LNCaP clone FGC (cell line): ENCODE results near the gene SRCIN1.

Experiments
- DNase-seq: peaks from one replicate; pipeline ENCODE4 v3.0.0-alpha.2; 2011; ENCODE audit warnings: low read depth
- H3K4me3 ChIP-seq: 2 replicates; pipeline ENCODE4 v1.5.1; 2011; ENCODE audit warnings: mild to moderate bottlenecking, low read depth, low read length, control low read depth
- TF ChIP-seq, protein P1 (sequence below): IDR thresholded peaks from 2 replicates; pipeline ENCODE4 v1.5.1; 2012; ENCODE audit warnings: mild to moderate bottlenecking; ENCODE audit not compliant: control insufficient read depth, insufficient read depth; ENCODE audit errors: extremely low read depth

The SRCIN1 gene

DNA sequence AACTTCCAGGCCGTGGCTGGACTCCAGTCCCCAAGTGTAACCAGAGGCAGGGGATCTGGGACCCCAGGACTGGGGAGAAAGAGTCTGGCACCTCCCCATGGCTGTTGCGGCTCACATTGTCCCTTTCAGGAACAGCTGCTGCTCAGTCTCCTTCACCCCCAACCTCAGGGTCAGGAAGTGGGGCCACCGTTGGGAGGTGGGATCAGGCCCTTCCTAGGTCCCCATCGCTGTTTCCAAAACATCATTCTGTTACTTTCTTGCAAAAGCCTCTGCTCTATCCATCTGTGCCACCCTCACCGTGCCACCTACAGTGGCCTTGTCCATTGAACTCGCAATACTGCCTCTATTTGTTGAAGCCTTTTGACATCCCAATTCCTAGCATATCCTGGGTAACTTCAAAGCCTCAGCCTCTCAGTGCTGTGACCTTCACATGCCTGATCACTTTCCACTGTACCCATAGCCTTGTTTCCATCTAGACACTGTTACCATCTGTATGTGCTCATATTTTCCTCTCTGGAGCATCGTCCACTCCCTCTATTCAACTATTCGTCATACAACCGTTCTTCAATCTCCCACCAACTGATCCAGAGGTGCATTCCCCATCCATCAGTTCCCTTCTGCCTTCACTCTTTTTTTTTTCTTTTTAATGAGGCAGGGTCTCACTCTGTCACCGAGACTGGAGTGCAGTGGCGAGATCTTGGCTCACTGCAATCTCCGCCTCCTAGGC, 15.0 kb upstream of the SRCIN1 start:
- H3K4me3 ChIP-seq, result no peak overlapping the region
- no peak for DNase-seq
- TF ChIP-seq, protein P1, sequence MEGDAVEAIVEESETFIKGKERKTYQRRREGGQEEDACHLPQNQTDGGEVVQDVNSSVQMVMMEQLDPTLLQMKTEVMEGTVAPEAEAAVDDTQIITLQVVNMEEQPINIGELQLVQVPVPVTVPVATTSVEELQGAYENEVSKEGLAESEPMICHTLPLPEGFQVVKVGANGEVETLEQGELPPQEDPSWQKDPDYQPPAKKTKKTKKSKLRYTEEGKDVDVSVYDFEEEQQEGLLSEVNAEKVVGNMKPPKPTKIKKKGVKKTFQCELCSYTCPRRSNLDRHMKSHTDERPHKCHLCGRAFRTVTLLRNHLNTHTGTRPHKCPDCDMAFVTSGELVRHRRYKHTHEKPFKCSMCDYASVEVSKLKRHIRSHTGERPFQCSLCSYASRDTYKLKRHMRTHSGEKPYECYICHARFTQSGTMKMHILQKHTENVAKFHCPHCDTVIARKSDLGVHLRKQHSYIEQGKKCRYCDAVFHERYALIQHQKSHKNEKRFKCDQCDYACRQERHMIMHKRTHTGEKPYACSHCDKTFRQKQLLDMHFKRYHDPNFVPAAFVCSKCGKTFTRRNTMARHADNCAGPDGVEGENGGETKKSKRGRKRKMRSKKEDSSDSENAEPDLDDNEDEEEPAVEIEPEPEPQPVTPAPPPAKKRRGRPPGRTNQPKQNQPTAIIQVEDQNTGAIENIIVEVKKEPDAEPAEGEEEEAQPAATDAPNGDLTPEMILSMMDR, result no peak

DNA sequence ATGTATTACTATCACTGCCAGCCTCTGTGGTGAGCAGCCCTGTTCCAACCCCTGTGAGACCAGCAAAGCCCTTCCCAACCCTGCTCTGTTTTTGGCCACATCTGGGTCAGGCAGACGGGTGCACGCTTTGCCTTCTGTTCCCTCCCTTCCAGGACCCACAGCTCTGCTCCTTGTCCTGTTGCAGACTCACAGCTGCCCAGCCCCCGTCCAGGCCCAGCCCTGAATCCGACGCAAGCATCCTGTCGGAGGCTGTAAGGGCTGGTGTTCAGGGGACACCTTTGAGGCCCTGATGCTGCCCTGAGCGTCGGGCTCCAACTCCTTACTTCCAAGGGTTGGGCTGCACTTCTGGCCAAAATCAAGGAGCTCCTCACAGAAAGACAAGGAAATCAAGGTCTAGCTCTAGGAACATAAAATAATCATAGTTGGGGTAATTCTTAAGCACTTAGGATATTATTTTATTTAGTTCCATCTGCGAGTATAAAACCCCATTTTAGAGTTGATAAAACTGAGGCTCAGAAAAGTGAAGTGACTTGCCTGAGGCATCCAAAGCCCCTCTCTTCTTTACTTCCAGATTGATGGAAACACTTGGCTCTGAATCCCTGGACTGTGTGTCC, 14.3 kb upstream of the SRCIN1 start:
- TF ChIP-seq, protein P1, result no peak
- no peak for DNase-seq
- H3K4me3 ChIP-seq, result no peak overlapping the region

DNA sequence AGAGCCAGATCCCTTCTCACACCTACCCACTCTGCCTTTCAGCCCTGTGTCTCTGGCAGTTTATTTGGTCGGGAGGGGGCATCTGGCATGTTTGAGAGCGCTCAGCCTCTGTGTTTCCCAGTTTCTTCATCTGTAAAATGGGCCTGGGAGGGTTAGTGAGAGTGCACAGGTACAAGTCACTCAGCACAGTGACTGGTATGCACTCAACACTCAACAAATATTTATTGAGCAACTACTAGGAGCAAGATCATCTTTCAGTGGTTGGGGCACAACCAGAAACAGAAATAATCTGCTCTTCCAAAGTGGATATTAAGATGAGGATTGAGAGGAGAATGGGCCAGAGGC, 13.7 kb upstream of the SRCIN1 start:
- TF ChIP-seq, protein P1, result no peak
- no peak for DNase-seq
- H3K4me3 ChIP-seq, result no peak overlapping the region

DNA sequence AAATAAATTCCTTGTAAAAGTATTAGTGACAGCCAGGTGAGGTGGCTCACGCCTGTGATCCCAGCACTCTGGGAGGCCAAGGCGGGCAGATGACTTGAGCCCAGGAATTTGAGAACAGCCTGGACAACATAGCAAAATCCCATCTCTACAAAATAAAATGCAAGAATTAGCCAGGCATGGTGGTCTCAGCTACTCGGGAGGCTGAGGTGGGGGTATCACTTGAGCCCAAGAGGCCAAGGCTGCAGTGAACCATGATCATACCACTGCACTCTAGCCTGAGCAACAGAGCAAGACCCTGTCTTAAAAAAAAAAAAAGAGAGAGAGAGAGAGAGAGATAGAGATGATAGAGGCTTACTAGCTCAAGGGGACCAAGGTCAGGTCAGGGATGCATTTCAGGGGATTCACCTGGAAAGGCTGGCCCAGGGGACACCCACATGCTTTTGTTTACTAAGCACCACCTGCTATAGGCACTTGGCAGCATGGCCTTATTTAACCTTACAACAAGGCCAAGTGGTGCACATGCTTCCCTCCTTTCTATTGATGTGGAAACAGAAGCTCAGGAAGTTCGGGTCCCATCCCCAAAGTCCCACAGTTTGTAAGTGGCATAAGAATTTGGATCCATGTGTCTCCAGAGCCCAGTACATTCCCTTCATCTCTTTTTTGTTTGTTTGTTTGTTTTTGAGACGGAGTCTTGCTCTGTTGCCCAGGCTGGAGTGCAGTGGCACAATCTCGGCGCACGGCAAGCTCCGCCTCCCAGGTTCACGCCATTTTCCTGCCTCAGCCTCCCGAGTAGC, 12.4 kb upstream of the SRCIN1 start:
- TF ChIP-seq, protein P1, result no peak
- DNase-seq, result no peak
- H3K4me3 ChIP-seq, result no peak overlapping the region

DNA sequence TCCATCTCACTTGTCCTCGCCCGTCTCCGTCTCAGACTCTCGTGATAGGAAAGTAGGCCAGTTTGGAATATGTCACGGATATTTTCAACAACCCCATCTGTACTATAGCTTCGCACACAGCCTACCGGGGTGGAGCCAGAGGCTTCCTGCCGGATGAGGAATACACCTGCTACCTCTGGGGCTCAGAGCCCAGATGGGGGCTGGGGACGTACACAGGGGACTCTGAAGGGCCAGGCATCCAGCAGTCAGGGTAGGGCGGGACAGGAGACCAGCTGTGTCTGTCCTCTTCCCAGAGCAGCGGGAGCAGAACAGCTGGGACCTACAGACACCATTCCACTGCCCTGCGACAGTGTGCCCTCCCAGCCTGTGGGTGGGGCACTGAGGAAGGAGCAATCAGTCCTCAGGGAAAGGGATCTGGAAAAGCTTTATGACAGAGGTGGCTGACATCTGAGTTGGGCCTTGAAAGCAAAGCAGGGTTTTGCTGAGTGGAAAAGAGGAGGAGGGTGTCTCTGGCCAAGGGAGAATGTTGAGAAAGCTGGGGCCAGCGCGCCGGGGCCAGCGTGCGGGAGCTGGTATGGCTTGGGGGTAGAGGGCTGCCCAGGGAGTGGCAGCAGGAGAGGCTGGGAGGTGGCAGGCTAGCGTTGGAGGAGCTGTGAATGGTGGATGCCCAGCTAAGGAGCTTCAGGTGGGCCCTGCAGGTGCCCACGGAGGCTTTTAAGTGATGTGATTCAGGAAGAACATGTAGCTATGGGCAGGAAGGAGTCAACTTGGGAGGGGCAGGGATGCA, 11.5 kb upstream of the SRCIN1 start:
- no peak overlapping the region for H3K4me3 ChIP-seq
- TF ChIP-seq, protein P1, result no peak
- no peak for DNase-seq

DNA sequence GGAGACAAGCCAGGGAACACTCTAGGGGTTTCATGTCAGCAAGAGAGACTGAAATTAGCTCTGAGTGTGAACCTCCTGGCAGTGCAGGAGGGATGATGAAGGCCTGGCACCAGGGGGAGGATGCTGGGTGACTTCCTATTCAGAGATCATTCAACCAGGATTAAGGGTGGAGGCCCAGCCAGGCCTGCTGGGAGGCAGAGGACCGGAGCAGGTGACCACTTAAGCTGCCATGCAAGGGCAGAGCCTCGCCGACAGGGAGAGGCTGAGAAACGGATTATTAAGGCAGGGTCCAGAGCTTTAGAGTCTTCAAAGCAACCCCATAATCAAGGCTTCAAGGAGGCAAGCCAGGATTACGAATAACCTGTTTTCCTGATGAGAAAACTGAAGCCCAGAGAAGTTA, 10.6 kb upstream of the SRCIN1 start:
- no peak overlapping the region for H3K4me3 ChIP-seq
- no peak for DNase-seq
- TF ChIP-seq, protein P1, result no peak
